Embryonic facial prominence (tissue), 1 donor: ENCODE data around the gene RPL29.

ENCODE experiments used
- DNase-seq: peaks from one replicate; pipeline ENCODE4 v3.0.0-alpha.2; 2016; ENCODE audit errors: extremely low spot score

Gene RPL29

GRCh38 chr3:52025453-52025852, 29.8 kb upstream of the RPL29 start:
- DNase-seq = no peak

GRCh38 chr3:52024765-52025452, 29.2 kb upstream of the RPL29 start:
- DNase-seq = no peak

GRCh38 chr3:52023860-52024764, 28.4 kb upstream of the RPL29 start:
- DNase-seq = no peak

- no peak for DNase-seq
These were observed 27.5 kb upstream of the RPL29 start for GRCh38 chr3:52023101-52023770.

- DNase-seq = no peak
These were observed 26.8 kb upstream of the RPL29 start for GRCh38 chr3:52022323-52023100.

GRCh38 chr3:52021489-52022268, 26.0 kb upstream of the RPL29 start:
- no peak for DNase-seq

- no peak for DNase-seq
These were observed 25.1 kb upstream of the RPL29 start for GRCh38 chr3:52020796-52021195.

- no peak for DNase-seq
These were observed 23.8 kb upstream of the RPL29 start for GRCh38 chr3:52019352-52020080.

GRCh38 chr3:52018319-52019000, 22.8 kb upstream of the RPL29 start:
- no peak for DNase-seq

- DNase-seq = no peak
These were observed 21.9 kb upstream of the RPL29 start for GRCh38 chr3:52017586-52017985.

- no peak for DNase-seq
These were observed 19.9 kb upstream of the RPL29 start for GRCh38 chr3:52015438-52016228.

GRCh38 chr3:52014613-52015012, 18.9 kb upstream of the RPL29 start:
- no peak for DNase-seq

- DNase-seq = no peak
These were observed 18.3 kb upstream of the RPL29 start for GRCh38 chr3:52013802-52014598.

- DNase-seq = no peak
These were observed 17.0 kb upstream of the RPL29 start for GRCh38 chr3:52012699-52013098.

GRCh38 chr3:52010431-52010830, 14.7 kb upstream of the RPL29 start:
- no peak for DNase-seq

- no peak for DNase-seq
These were observed 11.6 kb upstream of the RPL29 start for GRCh38 chr3:52007291-52007690.

GRCh38 chr3:52006820-52007133, 11.1 kb upstream of the RPL29 start:
- DNase-seq = no peak
